ENCODE data around the gene MAPKAPK5. TPM values are rescaled to one million over a fixed set of nuclear protein-coding genes. Genes with fewer than 3 reads are reported as not detected.
A peak's percentile ranks its signal among the peaks of the same experiment; 100 is the strongest.

MAPKAPK5 gene
- total and polyA plus RNA-seq, 2 of the 13 experiments (the other 11 are each of a cell fraction or from before 2014, with no cell fraction given): 43.2 to 58.2 TPM

DNA sequence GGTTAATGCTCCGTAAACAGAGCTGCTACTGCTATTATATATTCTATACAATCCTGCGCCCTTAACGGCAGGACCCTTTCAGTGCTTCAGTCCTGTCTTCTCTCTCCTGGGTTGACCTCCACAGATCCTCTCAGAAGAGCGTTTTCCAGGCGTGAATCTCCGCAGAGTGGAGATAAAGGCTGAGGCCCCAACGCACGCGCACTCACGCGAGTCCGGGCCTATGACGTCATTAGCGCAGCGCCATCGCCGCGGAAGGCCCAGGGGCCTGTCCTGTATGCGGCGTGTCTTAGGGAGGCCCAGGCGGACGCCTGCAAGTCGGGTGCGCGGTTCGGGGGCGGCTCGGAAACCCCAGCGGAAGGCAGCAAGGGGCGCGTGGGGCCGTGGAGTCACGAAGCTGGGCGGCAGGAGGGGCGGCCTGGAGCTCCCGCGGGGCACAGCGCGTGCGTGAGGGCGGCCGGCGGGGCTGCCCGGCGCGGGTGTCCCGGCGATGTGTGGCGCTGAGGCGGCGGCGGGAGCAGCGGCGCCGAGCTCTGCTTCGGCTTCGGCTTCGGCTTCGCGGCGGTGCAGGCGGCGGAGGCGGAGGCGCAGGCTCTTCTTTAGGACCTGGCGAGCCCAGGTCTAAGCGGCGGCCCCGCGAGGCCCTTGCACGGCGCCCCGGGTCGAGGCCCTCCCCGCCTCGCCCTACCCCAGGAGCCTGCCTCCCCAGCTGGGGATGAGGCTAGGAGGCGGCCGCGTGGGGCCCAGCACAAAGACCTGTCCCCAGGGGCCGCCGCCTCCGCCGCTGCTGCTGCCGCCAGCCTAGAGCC is at the start of gene MAPKAPK5 (continued):
- TF ChIP-seq ZNF484 (CRISPR knock-in tag; IDR thresholded peaks at IDR 0.05; ENCODE audit: borderline replicate concordance, low read depth) (no peak), ZNF142 (CRISPR knock-in tag; IDR thresholded peaks at IDR 0.05) (peak; percentile 28; the same call in 1 of the 2 replicates), ATF1 (CRISPR knock-in tag; IDR thresholded peaks at IDR 0.05) (peak; percentile 98), AHR (CRISPR knock-in tag; IDR thresholded peaks at IDR 0.05) (peak; percentile 40; the same call in 1 of the 2 replicates), KAT8 (CRISPR knock-in tag; IDR thresholded peaks at IDR 0.05) (peak; percentile 99), ZMAT3 (CRISPR knock-in tag; conservative IDR thresholded peaks at IDR 0.05) (peak; percentile 71; the same call in 1 of the 2 replicates), TFDP1 (CRISPR knock-in tag; IDR thresholded peaks at IDR 0.05; ENCODE audit: borderline replicate concordance) (peak; percentile 61; the same call in 1 of the 2 replicates), ZC3H4 (CRISPR knock-in tag; IDR thresholded peaks at IDR 0.05; ENCODE audit: borderline replicate concordance) (no peak), ZNF292 (CRISPR knock-in tag; IDR thresholded peaks at IDR 0.05; ENCODE audit: borderline replicate concordance, low read depth) (no peak), SMARCC2 (IDR thresholded peaks at IDR 0.05) (peak; percentile 50; the same call in 1 of the 2 replicates), SNAPC5 (CRISPR knock-in tag; IDR thresholded peaks at IDR 0.05; ENCODE audit: borderline replicate concordance) (no peak; the same call in 1 of the 2 replicates), YY1 (IDR thresholded peaks at IDR 0.05; ENCODE audit: insufficient read depth, insufficient replicate concordance, low read depth, low read length) (peak; percentile 46), CREB1 (IDR thresholded peaks at IDR 0.05) (peak; percentile 100), CREB1 (CRISPR knock-in tag; IDR thresholded peaks at IDR 0.05) (peak; percentile 98), ZNF331 (CRISPR knock-in tag; IDR thresholded peaks at IDR 0.05) (peak; percentile 80), ZNF746 (CRISPR knock-in tag; IDR thresholded peaks at IDR 0.05) (no peak), KLF11 (CRISPR knock-in tag; IDR thresholded peaks at IDR 0.05) (0 out of 2 replicates have a peak, but pooled peaks have one; percentile 39)
- TF ChIP-seq, protein P1, sequence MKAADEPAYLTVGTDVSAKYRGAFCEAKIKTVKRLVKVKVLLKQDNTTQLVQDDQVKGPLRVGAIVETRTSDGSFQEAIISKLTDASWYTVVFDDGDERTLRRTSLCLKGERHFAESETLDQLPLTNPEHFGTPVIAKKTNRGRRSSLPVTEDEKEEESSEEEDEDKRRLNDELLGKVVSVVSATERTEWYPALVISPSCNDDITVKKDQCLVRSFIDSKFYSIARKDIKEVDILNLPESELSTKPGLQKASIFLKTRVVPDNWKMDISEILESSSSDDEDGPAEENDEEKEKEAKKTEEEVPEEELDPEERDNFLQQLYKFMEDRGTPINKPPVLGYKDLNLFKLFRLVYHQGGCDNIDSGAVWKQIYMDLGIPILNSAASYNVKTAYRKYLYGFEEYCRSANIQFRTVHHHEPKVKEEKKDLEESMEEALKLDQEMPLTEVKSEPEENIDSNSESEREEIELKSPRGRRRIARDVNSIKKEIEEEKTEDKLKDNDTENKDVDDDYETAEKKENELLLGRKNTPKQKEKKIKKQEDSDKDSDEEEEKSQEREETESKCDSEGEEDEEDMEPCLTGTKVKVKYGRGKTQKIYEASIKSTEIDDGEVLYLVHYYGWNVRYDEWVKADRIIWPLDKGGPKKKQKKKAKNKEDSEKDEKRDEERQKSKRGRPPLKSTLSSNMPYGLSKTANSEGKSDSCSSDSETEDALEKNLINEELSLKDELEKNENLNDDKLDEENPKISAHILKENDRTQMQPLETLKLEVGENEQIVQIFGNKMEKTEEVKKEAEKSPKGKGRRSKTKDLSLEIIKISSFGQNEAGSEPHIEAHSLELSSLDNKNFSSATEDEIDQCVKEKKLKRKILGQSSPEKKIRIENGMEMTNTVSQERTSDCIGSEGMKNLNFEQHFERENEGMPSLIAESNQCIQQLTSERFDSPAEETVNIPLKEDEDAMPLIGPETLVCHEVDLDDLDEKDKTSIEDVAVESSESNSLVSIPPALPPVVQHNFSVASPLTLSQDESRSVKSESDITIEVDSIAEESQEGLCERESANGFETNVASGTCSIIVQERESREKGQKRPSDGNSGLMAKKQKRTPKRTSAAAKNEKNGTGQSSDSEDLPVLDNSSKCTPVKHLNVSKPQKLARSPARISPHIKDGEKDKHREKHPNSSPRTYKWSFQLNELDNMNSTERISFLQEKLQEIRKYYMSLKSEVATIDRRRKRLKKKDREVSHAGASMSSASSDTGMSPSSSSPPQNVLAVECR (CRISPR knock-in tag; IDR thresholded peaks at IDR 0.05; ENCODE audit: borderline replicate concordance): peak; percentile 88

All from HepG2 (cell line).